GM12801 (cell line): ENCODE results near the gene SUSD6.

Experiments used
- CTCF ChIP-seq: IDR thresholded peaks from one replicate; pipeline ENCODE4 v1.5.1; 2011; ENCODE audit warnings: control low read depth; ENCODE audit not compliant: insufficient read length; ENCODE audit errors: extremely low read depth

The SUSD6 gene

GRCh38 chr14:69695322-69696203 is 84.2 kb downstream of the SUSD6 start:
- no peak for TF ChIP-seq CTCF

DNA sequence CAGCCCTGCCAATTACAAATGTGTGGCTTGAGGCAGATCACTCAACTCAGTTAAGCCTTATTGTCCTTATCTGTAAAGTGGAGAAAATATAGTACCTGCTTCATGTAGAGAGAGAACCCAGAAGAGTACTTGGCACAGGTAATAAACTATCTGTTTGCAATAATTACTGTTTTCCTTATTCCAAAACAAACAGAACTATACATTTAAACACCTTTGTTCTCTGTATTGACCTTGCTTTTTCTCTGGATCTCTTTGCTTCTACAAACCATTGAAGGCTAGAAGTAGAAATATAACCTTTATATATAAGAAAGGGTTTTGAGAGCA is 84.8 kb downstream of the SUSD6 start:
- TF ChIP-seq CTCF = no peak

DNA sequence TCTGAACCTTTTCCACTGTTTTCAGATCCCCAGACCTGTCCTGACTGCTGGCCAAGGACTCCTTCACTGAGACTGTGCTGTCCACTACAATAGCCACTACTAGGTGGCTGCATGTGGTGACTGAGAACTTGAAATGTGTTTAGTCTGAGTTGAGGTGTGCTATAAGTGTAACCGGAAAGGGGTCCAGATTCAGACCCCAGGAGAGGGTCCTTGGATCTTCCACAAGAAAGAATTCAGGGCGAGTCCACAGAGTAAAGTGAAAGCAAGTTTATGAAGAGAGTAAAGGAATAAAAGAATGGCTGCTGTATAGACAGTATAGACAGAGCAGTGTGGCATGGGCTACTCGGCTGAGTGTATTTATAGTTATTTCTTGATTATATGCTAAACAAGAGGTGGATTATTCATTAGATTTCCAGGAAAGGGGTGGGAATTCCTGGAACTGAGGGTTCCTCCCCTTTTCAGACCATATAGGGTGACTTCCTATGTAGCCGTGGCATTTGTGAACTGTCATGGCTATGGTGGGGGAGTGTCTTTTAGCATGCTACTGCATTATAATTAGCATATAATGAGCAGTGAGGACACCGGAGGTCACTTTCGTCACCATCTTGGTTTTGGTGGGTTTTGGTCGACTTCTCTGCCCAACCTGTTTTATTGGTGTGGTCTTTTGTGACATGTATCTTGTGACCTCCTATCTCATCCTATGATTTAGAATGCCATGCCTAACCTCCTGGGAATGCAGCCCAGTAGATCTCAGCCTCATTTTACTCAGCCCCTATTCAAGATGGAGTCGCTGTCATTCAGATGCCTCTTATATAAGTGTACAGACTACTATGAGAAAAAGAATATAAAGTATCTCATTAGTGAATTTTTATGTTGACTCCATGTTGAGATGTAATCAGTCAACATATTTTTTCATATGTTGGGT is 85.5 kb downstream of the SUSD6 start:
- TF ChIP-seq CTCF = no peak

DNA sequence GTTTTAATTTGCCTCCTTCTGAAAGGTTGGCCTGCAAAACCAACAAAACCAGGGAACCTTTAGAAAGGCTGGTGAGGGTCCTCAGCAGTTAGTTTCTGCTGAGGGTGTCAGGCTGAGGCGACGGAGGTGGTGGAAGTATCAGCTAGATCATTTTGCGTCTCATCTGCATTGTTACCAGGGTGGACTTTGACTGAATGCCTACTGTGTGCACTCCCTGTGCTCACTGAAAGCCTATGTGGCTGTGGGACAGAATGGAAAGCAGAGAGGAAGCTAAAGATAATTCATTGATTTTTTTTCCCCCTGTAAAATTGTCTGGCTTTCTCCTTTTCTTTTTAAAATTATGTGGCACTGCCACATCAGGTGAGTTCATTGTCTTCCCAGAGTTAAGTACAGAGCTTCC is 87.2 kb downstream of the SUSD6 start:
- no peak for TF ChIP-seq CTCF

GRCh38 chr14:69699748-69700303 is 88.4 kb downstream of the SUSD6 start:
- no peak for TF ChIP-seq CTCF

DNA sequence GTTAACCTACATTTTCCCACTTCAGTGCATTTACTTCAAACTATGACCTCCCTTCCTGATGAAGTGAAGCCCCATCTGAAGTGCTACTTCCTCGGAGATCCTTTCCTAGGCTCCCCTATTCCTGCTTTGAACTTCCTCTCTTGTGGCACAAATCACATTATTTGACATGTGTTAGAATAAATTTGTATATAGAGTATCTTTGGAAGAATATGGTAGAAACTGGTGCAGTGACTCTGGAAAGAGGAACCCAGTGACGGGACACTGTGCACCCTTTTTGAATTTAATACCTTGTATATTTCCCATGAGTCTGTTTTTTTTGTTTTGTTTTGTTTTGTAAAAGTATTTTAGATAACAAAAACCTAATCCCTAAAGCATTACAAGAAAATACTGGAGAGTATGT is 89.2 kb downstream of the SUSD6 start:
- TF ChIP-seq CTCF = no peak

- no peak for TF ChIP-seq CTCF
Measured at GRCh38 chr14:69701291-69701690, 89.9 kb downstream of the SUSD6 start.
